IMR-90 (cell line): ENCODE measurements around the gene ACBD3. TPM values are rescaled to one million over a fixed set of nuclear protein-coding genes. Genes with fewer than 3 reads are reported as not detected.

Source experiments
- ATAC-seq: fragments of 200-7000 bp; cut with Tn5 transposase; 2 replicates; pipeline ENCODE4 v1.9.1; 2020; ENCODE audit warnings: low read depth, mild to moderate bottlenecking, moderate library complexity
- BruUV-seq: library from RNA; stranded (reverse); fragments of 400-500 nt; replicated peaks from 2 replicates; lab custom pipeline; 2021; lab: Mats Ljungman, UMichigan
- CTCF ChIA-PET: fragments of 300-600 bp; formaldehyde crosslinking; extraction: SDS; loops from one replicate; lab custom pipeline; 2021; ENCODE audit warnings: antibody characterized with exemption; lab: Yijun Ruan, JAX
- POLR2A ChIA-PET: fragments of 300-600 bp; sonication (Branson Sonifier 250); formaldehyde crosslinking; loops from one replicate; lab custom pipeline; 2022; ENCODE audit warnings: antibody characterized with exemption; ENCODE audit not compliant: unreplicated experiment; lab: Charles Lee
- DNase-seq: peaks from one replicate; pipeline ENCODE4 v3.0.0; 2013
- H2AFZ ChIP-seq: replicated peaks from 2 replicates; pipeline ENCODE3; 2013; ENCODE audit warnings: low read length, mild to moderate bottlenecking; ENCODE audit not compliant: poor library complexity
- H2AK5ac ChIP-seq: 2 replicates; pipeline ENCODE4 v1.6.1; 2013; ENCODE audit warnings: low read depth, low read length, inconsistent platforms
- H2AK9ac ChIP-seq: replicated peaks from 2 replicates; pipeline ENCODE3; 2013; ENCODE audit warnings: mild to moderate bottlenecking, low read depth, low read length, moderate library complexity; ENCODE audit not compliant: poor library complexity
- H2BK120ac ChIP-seq: 2 replicates; pipeline ENCODE4 v1.6.1; 2013; ENCODE audit warnings: low read depth, low read length, inconsistent platforms
- H2BK15ac ChIP-seq: 3 replicates; pipeline ENCODE4 v1.6.1; 2013; ENCODE audit warnings: low read depth, low read length, inconsistent platforms
- H2BK20ac ChIP-seq: 2 replicates; pipeline ENCODE4 v1.6.1; 2013; ENCODE audit warnings: low read depth, mild to moderate bottlenecking, inconsistent platforms, low read length, moderate library complexity
- H2BK5ac ChIP-seq: 2 replicates; pipeline ENCODE4 v1.6.1; 2013; ENCODE audit warnings: mild to moderate bottlenecking, low read depth, low read length, inconsistent platforms; ENCODE audit not compliant: poor library complexity, severe bottlenecking
- H3K14ac ChIP-seq: replicated peaks from 2 replicates; pipeline ENCODE4 v1.6.1; 2013; ENCODE audit warnings: low read depth, low read length, inconsistent platforms
- H3K18ac ChIP-seq: 2 replicates; pipeline ENCODE4 v1.6.1; 2013; ENCODE audit warnings: low read depth, low read length, control low read depth
- H3K23ac ChIP-seq: 2 replicates; pipeline ENCODE4 v1.6.1; 2013; ENCODE audit warnings: low read depth, low read length, inconsistent platforms
- H3K27ac ChIP-seq: 2 replicates; pipeline ENCODE4 v1.5.1; 2013; ENCODE audit warnings: mild to moderate bottlenecking, control low read depth, low read length; ENCODE audit not compliant: insufficient read depth
- H3K27me3 ChIP-seq: 2 replicates; pipeline ENCODE4 v1.6.1; 2013; ENCODE audit warnings: low read length; ENCODE audit not compliant: control insufficient read depth, insufficient read depth
- H3K36me3 ChIP-seq: 2 replicates; pipeline ENCODE4 v1.6.1; 2013; ENCODE audit warnings: low read length, mixed read lengths; ENCODE audit not compliant: control insufficient read depth, insufficient read depth
- H3K4ac ChIP-seq: 2 replicates; pipeline ENCODE4 v1.6.1; 2013; ENCODE audit warnings: low read depth, low read length, inconsistent platforms
- H3K4me1 ChIP-seq: 2 replicates; pipeline ENCODE4 v1.6.1; 2013; ENCODE audit warnings: low read length, mixed read lengths; ENCODE audit not compliant: control insufficient read depth, insufficient read depth
- H3K4me2 ChIP-seq: 2 replicates; pipeline ENCODE4 v1.6.1; 2013; ENCODE audit warnings: low read depth, mild to moderate bottlenecking, control low read depth, low read length, moderate library complexity
- H3K4me3 ChIP-seq: 2 replicates; pipeline ENCODE4 v1.5.1; 2013; ENCODE audit warnings: low read depth, mild to moderate bottlenecking, control low read depth, low read length, moderate library complexity; ENCODE audit not compliant: insufficient read depth
- H3K56ac ChIP-seq: 2 replicates; pipeline ENCODE4 v1.6.1; 2013; ENCODE audit warnings: low read length, inconsistent platforms; ENCODE audit not compliant: insufficient read depth; ENCODE audit errors: extremely low read depth
- H3K79me1 ChIP-seq, 2 experiments: 2 replicates each; pipeline ENCODE4 v1.6.1; 2013; ENCODE audit warnings: low read length in 2 of 2, inconsistent platforms in 1 of 2, low read depth in 1 of 2
- H3K9ac ChIP-seq: 2 replicates; pipeline ENCODE4 v1.6.1; 2013; ENCODE audit warnings: low read depth, low read length, control low read depth
- H3K9me1 ChIP-seq: 2 replicates; pipeline ENCODE4 v1.6.1; 2013; ENCODE audit warnings: low read length, inconsistent platforms; ENCODE audit not compliant: insufficient read depth
- H3K9me3 ChIP-seq: 2 replicates; pipeline ENCODE4 v1.6.1; 2013; ENCODE audit warnings: low read length; ENCODE audit not compliant: control insufficient read depth, insufficient read depth
- H4K20me1 ChIP-seq: 2 replicates; pipeline ENCODE4 v1.6.1; 2013; ENCODE audit warnings: low read length, inconsistent platforms; ENCODE audit not compliant: insufficient read depth
- H4K5ac ChIP-seq: 2 replicates; pipeline ENCODE4 v1.6.1; 2013; ENCODE audit warnings: mild to moderate bottlenecking, low read depth, low read length, control low read depth
- H4K8ac ChIP-seq, 2 experiments: 2 replicates each; pipeline ENCODE4 v1.6.1; 2013; ENCODE audit warnings: low read depth in 2 of 2, low read length in 2 of 2, control low read depth in 1 of 2, inconsistent platforms in 1 of 2
- H4K91ac ChIP-seq: 2 replicates; pipeline ENCODE4 v1.6.1; 2013; ENCODE audit warnings: low read depth, low read length, inconsistent platforms; ENCODE audit not compliant: insufficient read depth
- BHLHE40 ChIP-seq: fragments of 150-350 bp; IDR thresholded peaks from 2 replicates; pipeline ENCODE4 v1.6.1; 2016; ENCODE audit warnings: mild to moderate bottlenecking, low read depth, low read length
- CEBPB ChIP-seq: IDR thresholded peaks from 2 replicates; pipeline ENCODE4 v1.6.1; 2012; ENCODE audit warnings: low read depth, low read length, improper control_type of control experiment
- CHD1 ChIP-seq: IDR thresholded peaks from 2 replicates; pipeline ENCODE4 v1.6.1; 2012; ENCODE audit warnings: low read depth, low read length, improper control_type of control experiment
- CTCF ChIP-seq: conservative IDR thresholded peaks from 2 replicates; pipeline ENCODE4 v1.5.1; 2012; ENCODE audit warnings: mild to moderate bottlenecking, low read depth, low read length, improper control_type of control experiment
- ELK1 ChIP-seq: fragments of 150-350 bp; IDR thresholded peaks from 2 replicates; pipeline ENCODE4 v1.6.1; 2016; ENCODE audit warnings: low read depth, mild to moderate bottlenecking, low read length, moderate library complexity, borderline replicate concordance
- FOS ChIP-seq: fragments of 150-350 bp; IDR thresholded peaks from 2 replicates; pipeline ENCODE4 v1.6.1; 2016; ENCODE audit warnings: low read depth, low read length
- MAFK ChIP-seq: IDR thresholded peaks from 2 replicates; pipeline ENCODE4 v1.6.1; 2012; ENCODE audit warnings: low read depth, low read length, improper control_type of control experiment
- MAZ ChIP-seq: IDR thresholded peaks from 2 replicates; pipeline ENCODE4 v1.6.1; 2012; ENCODE audit warnings: low read depth, mild to moderate bottlenecking, low read length, improper control_type of control experiment, moderate library complexity, borderline replicate concordance
- MXI1 ChIP-seq: IDR thresholded peaks from 2 replicates; pipeline ENCODE4 v1.6.1; 2012; ENCODE audit warnings: low read depth, mild to moderate bottlenecking, low read length, moderate library complexity, borderline replicate concordance
- NFE2L2 ChIP-seq: fragments of 150-350 bp; IDR thresholded peaks from 2 replicates; pipeline ENCODE4 v1.6.1; 2016; ENCODE audit warnings: low read depth, mild to moderate bottlenecking, low read length
- POLR2A ChIP-seq: IDR thresholded peaks from 2 replicates; pipeline ENCODE4 v1.6.1; 2012; ENCODE audit warnings: mild to moderate bottlenecking, low read depth, low read length
- RAD21 ChIP-seq: IDR thresholded peaks from 2 replicates; pipeline ENCODE4 v1.6.1; 2012; ENCODE audit warnings: low read length, improper control_type of control experiment
- RCOR1 ChIP-seq: IDR thresholded peaks from 2 replicates; pipeline ENCODE4 v1.6.1; 2012; ENCODE audit warnings: mild to moderate bottlenecking, low read length, improper control_type of control experiment; ENCODE audit not compliant: insufficient replicate concordance
- RFX5 ChIP-seq: IDR thresholded peaks from 2 replicates; pipeline ENCODE4 v1.8.0; 2012; ENCODE audit warnings: low read depth, mild to moderate bottlenecking, low read length, moderate library complexity
- SMC3 ChIP-seq: fragments of 150-350 bp; IDR thresholded peaks from 2 replicates; pipeline ENCODE4 v1.6.1; 2016; ENCODE audit warnings: low read depth, mild to moderate bottlenecking, antibody characterized with exemption, low read length, moderate library complexity
- USF2 ChIP-seq: fragments of 150-350 bp; IDR thresholded peaks from 2 replicates; pipeline ENCODE4 v1.6.1; 2017; ENCODE audit warnings: mild to moderate bottlenecking, antibody characterized with exemption, low read length, low read depth
- WGBS, 2 experiments: methylation state at CpG; one replicate each; pipeline versions ENCODE4 v1.1.5 to v1.1.7; 2013; ENCODE audit warnings: missing lambda C conversion rate in 2 of 2; ENCODE audit not compliant: insufficient read length in 1 of 2; ENCODE audit errors: extremely low coverage in 2 of 2; 5-methylcytosine and 5-hydroxymethylcytosine counted together
- dilution Hi-C: fragments of 300-500 bp; cut with HindIII; formaldehyde crosslinking; loops from one replicate; pipeline ENCODE4 v1.14.3; 2018; ENCODE audit warnings: low sequenced_read_pairs; ENCODE audit not compliant: unreplicated experiment
- in situ Hi-C: fragments of 300-500 bp; cut with MboI; formaldehyde crosslinking; loops from 3 replicates; pipeline ENCODE4 v1.14.3; 2019; ENCODE audit warnings: low sequenced_read_pairs, inconsistent platforms, mixed read lengths
- intact Hi-C: fragments of 100-400 bp; cut with micrococcal nuclease; formaldehyde crosslinking; loops from 2 replicates; pipeline ENCODE4 v1.10.0; 2022
- polyA plus RNA-seq, 3 experiments: library from polyadenylated mRNA; depleted of rRNA; stranded (reverse); fragments of >200 nt; gene quantifications; 2 replicates each; pipeline ENCODE4 v1.2.3, GENCODE V29; 2012; ENCODE audit warnings: low replicate concordance in 1 of 3
- total RNA-seq: library from RNA; depleted of rRNA; stranded (reverse); fragments of >200 nt; gene quantifications from 2 replicates; pipeline ENCODE4 v1.2.3, GENCODE V29; 2012

Gene ACBD3
- total and polyA plus RNA-seq, 2 of the 4 experiments (the other 2 are of a cell fraction) = 30.3 to 59.7 TPM

- intact Hi-C loops (no loop called here), in situ Hi-C loops (no loop called here)
- POLR2A ChIA-PET = no interaction called here
These were observed 27.6 kb downstream of the ACBD3 start for GRCh38 chr1:226158983-226159382.

More at GRCh38 chr1:226158983-226159382, 27.6 kb downstream of the ACBD3 start:
- Histone ChIP-seq H3K56ac (no peak overlapping the region), H3K36me3 (peaks cover 39% of the 10 kb centered on the region), H2AK9ac (no peak overlapping the region), H4K20me1 (peaks cover 41% of the 10 kb centered on the region; the same call in 1 of the 2 replicates), H2BK20ac (no peak overlapping the region), H3K27me3 (no peaks in the 10 kb centered on the region), H2BK120ac (no peak overlapping the region), H3K9me1 (peaks cover 3% of the 10 kb centered on the region; the same call in 1 of the 2 replicates), H3K4me2 (no peak overlapping the region), H2AK5ac (no peak overlapping the region), H3K27ac (no peak overlapping the region), H3K23ac (no peak overlapping the region), H3K4ac (no peak overlapping the region), H2BK15ac (no peak overlapping the region), H3K4me3 (no peak overlapping the region), H3K18ac (no peak overlapping the region), H2BK5ac (no peak overlapping the region), H3K9me3 (no peaks in the 10 kb centered on the region), H3K14ac (no peak overlapping the region), H4K5ac (no peak overlapping the region), H2AFZ (no peak overlapping the region), H3K9ac (no peak overlapping the region), H3K4me1 (no peaks in the 10 kb centered on the region), H3K79me1 (peaks cover 14 to 42% of the 10 kb centered on the region in 2 experiments), H4K91ac (no peak overlapping the region), H4K8ac (no peak overlapping the region)
- TF ChIP-seq MAFK (no peak), NFE2L2 (no peak), MAZ (no peak), ELK1 (no peak), POLR2A (no peak), RCOR1 (no peak), USF2 (no peak), RFX5 (no peak), RAD21 (no peak), FOS (no peak), CHD1 (no peak), CTCF (no peak), CEBPB (no peak), MXI1 (no peak), SMC3 (no peak), BHLHE40 (no peak)
- CTCF ChIA-PET = no interaction called here
- no peak for ATAC-seq
- no peak for DNase-seq
- no TSS peak for BruUV-seq
- dilution Hi-C loops = no loop called here
- WGBS, 2 experiments = 89% methylated on average over 5 of the region's 7 CpGs; no CpG with 5 or more reads in 1 of the 2 experiments
